ENCODE results near the gene SUCNR1. TPM values are rescaled to one million over a fixed set of nuclear protein-coding genes. Genes with fewer than 3 reads are reported as not detected.
"Not testable (repeated sequence)": the region's sequence is repeated elsewhere in the genome, so short reads cannot be mapped to it uniquely, and the experiment has no call there.

SUCNR1 gene
- polyA plus RNA-seq (2013, experiment 1 of 2; ENCODE audit: insufficient read length) = 0.12 TPM
- 0.15 TPM for polyA plus RNA-seq (2013, experiment 2 of 2; ENCODE audit: insufficient read length)

GRCh38 chr3:151873398-151873797 is at the start of gene SUCNR1:
Gene SUCNR1, plus strand, starts transcription at chr3:151873643. Its CDS starts 6,250 bp downstream, at chr3:151879893.
- DNase-seq = no peak

- peak; percentile 67 for DNase-seq
Measured at GRCh38 chr3:151827816-151828215, 45.6 kb upstream of the SUCNR1 start.

- DNase-seq = peak; percentile 53
Measured at GRCh38 chr3:151835751-151836525, 37.5 kb upstream of the SUCNR1 start.

- DNase-seq = peak; percentile 93
Measured at GRCh38 chr3:151837057-151837456, 36.4 kb upstream of the SUCNR1 start.

- peak; percentile 86 for DNase-seq
Measured at GRCh38 chr3:151838574-151839312, 34.7 kb upstream of the SUCNR1 start.

GRCh38 chr3:151839313-151839631 is 34.2 kb upstream of the SUCNR1 start:
- no peak for DNase-seq

GRCh38 chr3:151841801-151842200 is 31.6 kb upstream of the SUCNR1 start:
- peak; percentile 20 for DNase-seq

- DNase-seq = no peak
Measured at GRCh38 chr3:151843275-151843674, 30.2 kb upstream of the SUCNR1 start.

GRCh38 chr3:151845306-151845905 is 28.0 kb upstream of the SUCNR1 start:
- no peak for DNase-seq

- not testable (repeated sequence) for DNase-seq
Measured at GRCh38 chr3:151850065-151850464, 23.4 kb upstream of the SUCNR1 start.

- no peak for DNase-seq
Measured at GRCh38 chr3:151852074-151852811, 21.2 kb upstream of the SUCNR1 start.

GRCh38 chr3:151856118-151856517 is 17.3 kb upstream of the SUCNR1 start:
- no peak for DNase-seq

GRCh38 chr3:151856641-151857040 is 16.8 kb upstream of the SUCNR1 start:
- no peak for DNase-seq

GRCh38 chr3:151859233-151859673 is 14.2 kb upstream of the SUCNR1 start:
- DNase-seq = no peak

GRCh38 chr3:151859905-151860304 is 13.5 kb upstream of the SUCNR1 start:
- DNase-seq = peak; percentile 53

- DNase-seq = no peak
Measured at GRCh38 chr3:151863611-151864010, 9.8 kb upstream of the SUCNR1 start.

- DNase-seq = peak; percentile 82
Measured at GRCh38 chr3:151864423-151865101, 8.9 kb upstream of the SUCNR1 start.

GRCh38 chr3:151866711-151867410 is 6.6 kb upstream of the SUCNR1 start:
- peak; percentile 33 for DNase-seq

- no peak for DNase-seq
Measured at GRCh38 chr3:151867666-151868065, 5.8 kb upstream of the SUCNR1 start.

- DNase-seq = no peak
Measured at GRCh38 chr3:151869181-151869580, 4.3 kb upstream of the SUCNR1 start.

All from fibroblast of skin of abdomen (primary cell).